Esophagus (tissue), 2 donors: ENCODE data around the gene L3MBTL4. TPM values are rescaled to one million over a fixed set of nuclear protein-coding genes. Genes with fewer than 3 reads are reported as not detected.

Experiments used
- H3K27ac ChIP-seq, 2 donors: one replicate each; pipeline ENCODE4 v1.5.1; 2013; ENCODE audit warnings: low read depth in 2 of 2, mild to moderate bottlenecking in 2 of 2, inconsistent platforms in 1 of 2, low read length in 1 of 2, moderate library complexity in 1 of 2
- H3K27me3 ChIP-seq, 2 donors: one replicate each; pipeline ENCODE4 v1.6.1; 2013; ENCODE audit warnings: low read length in 2 of 2, control low read depth in 1 of 2, mild to moderate bottlenecking in 1 of 2; ENCODE audit not compliant: insufficient read depth in 2 of 2, control insufficient read depth in 1 of 2
- H3K36me3 ChIP-seq, 2 donors: one replicate each; pipeline ENCODE4 v1.6.1; 2013; ENCODE audit warnings: low read length in 1 of 2; ENCODE audit not compliant: control insufficient read depth in 2 of 2, insufficient read depth in 2 of 2
- H3K4me1 ChIP-seq, 2 donors: one replicate each; pipeline ENCODE4 v1.6.1; 2013; ENCODE audit warnings: low read length in 1 of 2; ENCODE audit not compliant: control insufficient read depth in 2 of 2, insufficient read depth in 2 of 2
- H3K4me3 ChIP-seq, 2 donors: one replicate each; pipeline ENCODE4 v1.5.1; 2013; ENCODE audit warnings: low read length in 2 of 2, mild to moderate bottlenecking in 2 of 2, low read depth in 1 of 2, moderate library complexity in 1 of 2
- H3K9me3 ChIP-seq, 2 donors: one replicate each; pipeline ENCODE4 v1.6.1; 2013; ENCODE audit warnings: mild to moderate bottlenecking in 2 of 2, low read depth in 1 of 2, low read length in 1 of 2, moderate library complexity in 1 of 2; ENCODE audit not compliant: control insufficient read depth in 2 of 2, insufficient read depth in 1 of 2
- WGBS, 2 donors: extraction: QIAGEN DNeasy Blood & Tissue Kit; methylation state at CpG; one replicate each; pipeline ENCODE4 v1.1.7; 2013; 5-methylcytosine and 5-hydroxymethylcytosine counted together
- polyA plus RNA-seq, 2 donors: library from polyadenylated mRNA; stranded (reverse); fragments of 200-250 nt; gene quantifications; one replicate each; pipeline ENCODE4 v1.2.3, GENCODE V29; 2013
- donor health status: healthy with polysubstance abuse.
- donor health status: Bipolar disorder and iron deficiency.

L3MBTL4 gene
- polyA plus RNA-seq, 2 donors: 1.8 to 2.0 TPM

GRCh38 chr18:6370410-6370809, 44.3 kb downstream of the L3MBTL4 start:
- no peaks in the 10 kb centered on the region for H3K27me3 ChIP-seq
- H3K36me3 ChIP-seq: no peaks in the 10 kb centered on the region
- H3K9me3 ChIP-seq: peaks cover 0 to 6% of the 10 kb centered on the region in 2 donors
- no peaks in the 10 kb centered on the region for H3K4me1 ChIP-seq
- no peak overlapping the region for H3K4me3 ChIP-seq
- WGBS, 2 donors: 73 to 79% methylated on average over 8 of the region's 8 CpGs
- no peak overlapping the region for H3K27ac ChIP-seq

- Histone ChIP-seq H3K36me3 (no peaks in the 10 kb centered on the region), H3K27ac (no peak overlapping the region), H3K9me3 (peaks cover 0 to 6% of the 10 kb centered on the region in 2 donors), H3K4me3 (no peak overlapping the region), H3K4me1 (no peaks in the 10 kb centered on the region), H3K27me3 (no peaks in the 10 kb centered on the region)
- 96 to 97% methylated on average over 6 of the region's 6 CpGs for WGBS, 2 donors
Observed at GRCh38 chr18:6368017-6368416, 46.7 kb downstream of the L3MBTL4 start.

GRCh38 chr18:6367208-6367607, 47.5 kb downstream of the L3MBTL4 start:
- Histone ChIP-seq H3K9me3 (peaks cover 0 to 5% of the 10 kb centered on the region in 2 donors), H3K36me3 (no peaks in the 10 kb centered on the region), H3K4me3 (no peak overlapping the region), H3K27ac (no peak overlapping the region), H3K27me3 (no peaks in the 10 kb centered on the region), H3K4me1 (no peaks in the 10 kb centered on the region)
- 70 to 73% methylated on average over 3 of the region's 3 CpGs for WGBS, 2 donors

GRCh38 chr18:6366776-6367175, 47.9 kb downstream of the L3MBTL4 start:
- Histone ChIP-seq H3K36me3 (no peaks in the 10 kb centered on the region), H3K4me3 (no peak overlapping the region), H3K4me1 (no peaks in the 10 kb centered on the region), H3K27me3 (no peaks in the 10 kb centered on the region), H3K27ac (no peak overlapping the region), H3K9me3 (peaks cover 0 to under 1% of the 10 kb centered on the region in 2 donors)
- 53 to 72% methylated on average over 4 of the region's 4 CpGs for WGBS, 2 donors

- no peaks in the 10 kb centered on the region for H3K36me3 ChIP-seq
- H3K4me1 ChIP-seq: no peaks in the 10 kb centered on the region
- H3K9me3 ChIP-seq: no peaks in the 10 kb centered on the region
- H3K27me3 ChIP-seq: no peaks in the 10 kb centered on the region
- no peak overlapping the region for H3K27ac ChIP-seq
- no peak overlapping the region for H3K4me3 ChIP-seq
Observed at GRCh38 chr18:6365385-6365784, 49.3 kb downstream of the L3MBTL4 start.

GRCh38 chr18:6363216-6363615, 51.5 kb downstream of the L3MBTL4 start:
- WGBS, 2 donors: 75 to 78% methylated on average over 7 of the region's 7 CpGs
- H3K36me3 ChIP-seq: no peaks in the 10 kb centered on the region
- H3K4me1 ChIP-seq: no peaks in the 10 kb centered on the region
- H3K27ac ChIP-seq: no peak overlapping the region
- H3K4me3 ChIP-seq: no peak overlapping the region
- no peaks in the 10 kb centered on the region for H3K27me3 ChIP-seq
- H3K9me3 ChIP-seq: no peaks in the 10 kb centered on the region

- Histone ChIP-seq H3K4me1 (no peaks in the 10 kb centered on the region), H3K27ac (no peak overlapping the region), H3K9me3 (no peaks in the 10 kb centered on the region), H3K27me3 (no peaks in the 10 kb centered on the region), H3K4me3 (no peak overlapping the region), H3K36me3 (no peaks in the 10 kb centered on the region)
- 97 to 98% methylated on average over 9 of the region's 9 CpGs for WGBS, 2 donors
Observed at GRCh38 chr18:6362559-6363129, 52.1 kb downstream of the L3MBTL4 start.

GRCh38 chr18:6357668-6358067, 57.0 kb downstream of the L3MBTL4 start:
- H3K27ac ChIP-seq: no peak overlapping the region
- H3K4me3 ChIP-seq: no peak overlapping the region
- 81 to 82% methylated on average over 5 of the region's 5 CpGs for WGBS, 2 donors
- H3K9me3 ChIP-seq: no peaks in the 10 kb centered on the region
- no peaks in the 10 kb centered on the region for H3K36me3 ChIP-seq
- no peaks in the 10 kb centered on the region for H3K27me3 ChIP-seq
- no peaks in the 10 kb centered on the region for H3K4me1 ChIP-seq

- Histone ChIP-seq H3K27me3 (no peaks in the 10 kb centered on the region), H3K4me1 (no peaks in the 10 kb centered on the region), H3K9me3 (no peaks in the 10 kb centered on the region), H3K36me3 (no peaks in the 10 kb centered on the region), H3K4me3 (no peak overlapping the region), H3K27ac (no peak overlapping the region)
- WGBS, 2 donors: 58 to 62% methylated on average over 9 of the region's 9 CpGs
Observed at GRCh38 chr18:6355789-6356589, 58.7 kb downstream of the L3MBTL4 start.

- Histone ChIP-seq H3K36me3 (no peaks in the 10 kb centered on the region), H3K4me1 (no peaks in the 10 kb centered on the region), H3K27ac (no peak overlapping the region), H3K9me3 (no peaks in the 10 kb centered on the region), H3K4me3 (no peak overlapping the region), H3K27me3 (no peaks in the 10 kb centered on the region)
Observed at GRCh38 chr18:6352275-6352674, 62.4 kb downstream of the L3MBTL4 start.
